Ramos (cell line): ENCODE data around the gene ZCCHC14.

Experiments
- in situ Hi-C: fragments of 300-500 bp; cut with MboI; formaldehyde crosslinking; loops from one replicate; pipeline ENCODE4 v1.14.3; 2022; ENCODE audit warnings: low sequenced_read_pairs; ENCODE audit not compliant: unreplicated experiment

Gene ZCCHC14

GRCh38 chr16:87463722-87464690, 28.8 kb downstream of the ZCCHC14 start:
- in situ Hi-C loops, result no loop called here

GRCh38 chr16:87461466-87461991, 31.3 kb downstream of the ZCCHC14 start:
- in situ Hi-C loops, result no loop called here

GRCh38 chr16:87460936-87461335, 31.9 kb downstream of the ZCCHC14 start:
- in situ Hi-C loops, result no loop called here

GRCh38 chr16:87459833-87460232, 33.0 kb downstream of the ZCCHC14 start:
- in situ Hi-C loops, result no loop called here

GRCh38 chr16:87459027-87459426, 33.8 kb downstream of the ZCCHC14 start:
- in situ Hi-C loops, result no loop called here

- in situ Hi-C loops, result no loop called here
Observed at GRCh38 chr16:87458424-87458915, 34.4 kb downstream of the ZCCHC14 start.

GRCh38 chr16:87457709-87458423, 35.0 kb downstream of the ZCCHC14 start:
- in situ Hi-C loops, result no loop called here

GRCh38 chr16:87457061-87457611, 35.7 kb downstream of the ZCCHC14 start:
- in situ Hi-C loops, result no loop called here

GRCh38 chr16:87454391-87454790, 38.4 kb downstream of the ZCCHC14 start:
- in situ Hi-C loops, result no loop called here

- in situ Hi-C loops, result no loop called here
Observed at GRCh38 chr16:87453326-87453725, 39.5 kb downstream of the ZCCHC14 start.

GRCh38 chr16:87451563-87452210, 41.1 kb downstream of the ZCCHC14 start:
- in situ Hi-C loops, result no loop called here

- in situ Hi-C loops, result no loop called here
Observed at GRCh38 chr16:87448866-87449265, 44.0 kb downstream of the ZCCHC14 start.

GRCh38 chr16:87447323-87447722, 45.5 kb downstream of the ZCCHC14 start:
- in situ Hi-C loops, result no loop called here

GRCh38 chr16:87446479-87446878, 46.3 kb downstream of the ZCCHC14 start:
- in situ Hi-C loops, result no loop called here

GRCh38 chr16:87445486-87445885, 47.3 kb downstream of the ZCCHC14 start:
- in situ Hi-C loops, result no loop called here

- in situ Hi-C loops, result no loop called here
Observed at GRCh38 chr16:87443964-87444363, 48.9 kb downstream of the ZCCHC14 start.

GRCh38 chr16:87443016-87443415, 49.8 kb downstream of the ZCCHC14 start:
- in situ Hi-C loops, result no loop called here

GRCh38 chr16:87442581-87442966, 50.2 kb downstream of the ZCCHC14 start:
- in situ Hi-C loops, result no loop called here

- in situ Hi-C loops, result no loop called here
Observed at GRCh38 chr16:87441886-87442580, 50.8 kb downstream of the ZCCHC14 start.

- in situ Hi-C loops, result no loop called here
Observed at GRCh38 chr16:87439926-87440325, 52.9 kb downstream of the ZCCHC14 start.
